HepG2 (cell line): ENCODE data around the gene UBE2M.
"Not testable (repeated sequence)": the region's sequence is repeated elsewhere in the genome, so short reads cannot be mapped to it uniquely, and the experiment has no call there.

ENCODE experiments used
- EZH2 ChIP-seq: conservative IDR thresholded peaks from 2 replicates; pipeline ENCODE4 v1.6.1; 2012; ENCODE audit warnings: mild to moderate bottlenecking, low read depth, low read length, moderate library complexity
- ZBTB33 ChIP-seq: sonication (generic); formaldehyde crosslinking; IDR thresholded peaks from 2 replicates; pipeline ENCODE4 v1.4.0; 2020; ENCODE audit warnings: missing genetic modification reagents

- TF ChIP-seq EZH2 = not testable (repeated sequence)
- peak; percentile 39; the same call in 1 of the 2 replicates for TF ChIP-seq ZBTB33 (CRISPR knock-in tag)
Measured at GRCh38 chr19:58606251-58606896, 48.0 kb upstream of the UBE2M start.
